Thoracic aorta (tissue), 2 donors: Measurements from ENCODE around the gene RACK1. TPM values are rescaled to one million over a fixed set of nuclear protein-coding genes. Genes with fewer than 3 reads are reported as not detected.

Source experiments
- ATAC-seq: fragments of 150-250 bp; one replicate; pipeline ENCODE4 v1.8.0; 2017; ENCODE audit warnings: low read depth; ENCODE audit not compliant: insufficient number of reproducible peaks, low FRiP score
- DNase-seq: peaks from one replicate; pipeline ENCODE4 v3.0.0-alpha.2; 2020; ENCODE audit warnings: low spot score
- H3K27ac ChIP-seq, 2 donors: fragments of 200-600 bp; sonication (generic); 1 replicate in 1 of 2; 2 replicates in 1 of 2; pipeline ENCODE4 v1.5.1; 2016; ENCODE audit warnings: mild to moderate bottlenecking in 2 of 2, moderate library complexity in 2 of 2
- H3K27me3 ChIP-seq: fragments of 200-600 bp; sonication (generic); replicated peaks from 2 replicates; pipeline ENCODE4 v1.6.0; 2016; ENCODE audit warnings: mild to moderate bottlenecking; ENCODE audit not compliant: insufficient read depth
- H3K36me3 ChIP-seq: fragments of 200-600 bp; sonication (generic); one replicate; pipeline ENCODE4 v1.5.1; 2016
- H3K4me1 ChIP-seq, 2 donors: fragments of 200-600 bp; sonication (generic); 1 replicate in 1 of 2; 2 replicates in 1 of 2; pipeline versions ENCODE4 v1.5.1 to v1.6.0; 2016; ENCODE audit warnings: low read depth in 2 of 2, mild to moderate bottlenecking in 1 of 2; ENCODE audit not compliant: control insufficient read depth in 1 of 2
- H3K4me3 ChIP-seq: fragments of 200-600 bp; sonication (generic); 2 replicates; pipeline ENCODE4 v1.5.1; 2016; ENCODE audit warnings: mild to moderate bottlenecking
- H3K9me3 ChIP-seq: fragments of 200-600 bp; sonication (generic); 2 replicates; pipeline ENCODE4 v1.5.1; 2016
- total RNA-seq, 2 donors: library from RNA; depleted of rRNA; stranded (reverse); fragments of >200 nt; gene quantifications; one replicate each; pipeline versions ENCODE4 v1.1.0 to v1.2.3, GENCODE V29; 2016
- TF ChIP-seq, protein P1 (sequence below): fragments of 200-600 bp; sonication (generic); IDR thresholded peaks from one replicate; pipeline ENCODE4 v1.5.1; 2019; ENCODE audit warnings: antibody characterized with exemption

The RACK1 gene
- total RNA-seq, 2 donors from 2014 or later, result 1,534 to 1,629 TPM

DNA sequence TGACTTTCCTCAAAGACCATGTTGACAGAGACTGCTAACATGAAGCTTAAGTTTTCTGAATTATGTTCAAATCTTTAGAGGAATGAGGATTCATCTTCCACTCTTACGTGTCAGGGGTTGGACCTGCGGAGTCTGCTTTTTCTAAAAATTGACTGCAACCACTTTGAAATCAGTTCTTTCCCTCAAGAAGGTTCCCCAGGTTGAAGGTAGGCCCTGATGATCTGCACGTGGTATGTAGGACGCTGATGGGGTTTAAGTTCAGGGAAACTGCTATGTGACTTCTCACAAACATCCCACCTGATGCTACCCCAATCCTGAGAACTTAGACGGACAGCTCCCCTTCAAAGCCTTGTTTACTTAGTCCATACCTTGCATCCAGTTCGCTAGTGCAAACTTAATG, 7.2 kb downstream of the RACK1 start:
- Histone ChIP-seq H3K4me3 (no peak overlapping the region), H3K27ac (no peak overlapping the region), H3K27me3 (no peaks in the 10 kb centered on the region), H3K36me3 (peaks cover 71% of the 10 kb centered on the region), H3K9me3 (no peaks in the 10 kb centered on the region), H3K4me1 (peaks cover 2 to 10% of the 10 kb centered on the region in 2 donors)
- TF ChIP-seq, protein P1, sequence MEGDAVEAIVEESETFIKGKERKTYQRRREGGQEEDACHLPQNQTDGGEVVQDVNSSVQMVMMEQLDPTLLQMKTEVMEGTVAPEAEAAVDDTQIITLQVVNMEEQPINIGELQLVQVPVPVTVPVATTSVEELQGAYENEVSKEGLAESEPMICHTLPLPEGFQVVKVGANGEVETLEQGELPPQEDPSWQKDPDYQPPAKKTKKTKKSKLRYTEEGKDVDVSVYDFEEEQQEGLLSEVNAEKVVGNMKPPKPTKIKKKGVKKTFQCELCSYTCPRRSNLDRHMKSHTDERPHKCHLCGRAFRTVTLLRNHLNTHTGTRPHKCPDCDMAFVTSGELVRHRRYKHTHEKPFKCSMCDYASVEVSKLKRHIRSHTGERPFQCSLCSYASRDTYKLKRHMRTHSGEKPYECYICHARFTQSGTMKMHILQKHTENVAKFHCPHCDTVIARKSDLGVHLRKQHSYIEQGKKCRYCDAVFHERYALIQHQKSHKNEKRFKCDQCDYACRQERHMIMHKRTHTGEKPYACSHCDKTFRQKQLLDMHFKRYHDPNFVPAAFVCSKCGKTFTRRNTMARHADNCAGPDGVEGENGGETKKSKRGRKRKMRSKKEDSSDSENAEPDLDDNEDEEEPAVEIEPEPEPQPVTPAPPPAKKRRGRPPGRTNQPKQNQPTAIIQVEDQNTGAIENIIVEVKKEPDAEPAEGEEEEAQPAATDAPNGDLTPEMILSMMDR, result no peak
- DNase-seq, result no peak
- ATAC-seq, result no peak

DNA sequence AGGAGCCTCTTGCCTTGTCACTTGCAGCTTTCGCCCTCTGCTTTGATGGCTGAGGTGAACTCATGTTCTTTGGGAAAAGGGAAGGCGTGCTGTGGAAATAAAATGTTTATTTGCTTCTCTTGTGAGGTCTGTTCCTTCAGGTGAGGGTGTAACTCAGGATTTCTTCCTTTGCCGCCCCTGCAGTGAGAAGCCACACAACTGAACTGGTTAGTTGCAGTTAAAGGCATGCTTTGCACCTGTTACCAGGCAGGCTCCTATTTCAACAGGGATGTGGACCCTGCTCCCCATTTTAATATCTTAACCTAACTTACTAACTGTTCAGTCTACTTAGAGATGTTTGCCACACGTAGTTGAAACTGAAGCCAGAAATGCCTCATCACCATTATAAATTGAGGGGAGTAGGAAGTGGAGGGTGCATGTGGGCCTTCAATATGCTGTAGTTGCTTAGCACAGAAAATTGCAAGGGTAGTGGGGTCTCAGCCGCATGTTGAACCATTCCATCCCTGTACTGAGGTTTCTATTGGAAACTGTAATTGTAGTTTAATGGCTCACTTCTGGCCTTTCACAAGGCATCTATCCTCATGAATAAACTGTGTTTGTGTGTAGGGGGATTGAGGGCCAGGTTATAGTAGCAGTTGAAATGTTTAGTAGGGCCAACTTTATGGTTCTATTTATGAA, 7.9 kb downstream of the RACK1 start:
- Histone ChIP-seq H3K27ac (no peak overlapping the region), H3K4me1 (peaks cover 0 to 4% of the 10 kb centered on the region in 2 donors), H3K27me3 (no peaks in the 10 kb centered on the region), H3K9me3 (no peaks in the 10 kb centered on the region), H3K4me3 (no peak overlapping the region), H3K36me3 (peaks cover 67% of the 10 kb centered on the region)
- ATAC-seq, result no peak
- DNase-seq, result no peak
- TF ChIP-seq, protein P1, result no peak

DNA sequence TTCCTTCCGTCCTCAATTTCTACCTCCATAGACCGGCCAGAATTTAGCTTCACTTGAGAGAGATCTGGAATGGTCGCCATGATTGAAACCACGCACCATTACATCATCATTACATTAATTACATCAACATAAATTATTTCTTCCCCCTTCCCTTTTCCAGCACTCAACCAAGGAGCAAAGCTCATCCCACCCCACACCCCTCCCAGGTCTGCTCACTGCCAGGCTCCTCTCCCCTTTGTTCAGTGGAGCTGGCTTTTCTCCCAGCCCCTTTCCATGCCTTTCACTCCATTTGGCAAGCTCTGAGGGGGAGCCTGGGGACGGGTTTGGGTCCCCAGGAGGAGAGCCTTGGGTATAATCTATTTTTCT, 8.4 kb downstream of the RACK1 start:
- Histone ChIP-seq H3K36me3 (peaks cover 64% of the 10 kb centered on the region), H3K4me3 (no peak overlapping the region), H3K27ac (no peak overlapping the region), H3K4me1 (no peaks in the 10 kb centered on the region), H3K27me3 (no peaks in the 10 kb centered on the region), H3K9me3 (no peaks in the 10 kb centered on the region)
- no peak for ATAC-seq
- no peak for DNase-seq
- TF ChIP-seq, protein P1, result no peak

DNA sequence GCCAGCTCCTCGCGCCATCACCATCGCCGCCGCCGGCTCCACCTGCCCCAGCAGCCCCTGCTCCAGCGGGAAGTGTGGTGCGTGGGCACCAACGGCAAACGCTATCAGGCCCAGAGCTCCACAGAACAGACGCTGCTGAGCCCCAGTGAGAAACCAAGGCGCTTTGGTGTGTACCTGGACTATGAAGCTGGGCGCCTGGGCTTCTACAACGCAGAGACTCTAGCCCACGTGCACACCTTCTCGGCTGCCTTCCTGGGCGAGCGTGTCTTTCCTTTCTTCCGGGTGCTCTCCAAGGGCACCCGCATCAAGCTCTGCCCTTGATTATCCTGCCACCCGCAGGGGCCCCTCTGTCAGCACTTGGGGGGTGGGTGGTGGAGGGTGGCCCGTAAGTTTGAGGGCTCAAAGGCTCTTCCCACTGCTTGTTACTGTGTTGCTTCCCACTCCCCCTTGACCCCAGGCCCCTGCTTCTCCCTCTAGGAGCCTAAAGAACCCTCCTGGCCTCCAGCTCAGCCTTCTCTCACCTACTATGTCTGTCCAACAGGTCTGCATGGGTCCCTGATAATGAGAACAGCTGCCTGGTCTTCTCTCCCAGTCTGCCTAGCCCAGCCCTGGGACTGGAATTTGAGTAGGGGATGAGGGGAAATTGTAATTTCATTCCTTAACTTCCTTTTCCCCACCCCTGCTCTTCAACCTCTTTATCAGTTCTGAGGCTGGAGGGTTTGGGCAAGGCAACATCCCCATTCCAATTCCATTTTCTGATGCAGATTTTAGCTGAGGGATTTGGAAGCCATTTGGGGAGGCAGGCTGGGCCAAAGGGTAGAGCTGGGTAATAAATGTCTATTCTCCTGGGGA, 9.0 kb downstream of the RACK1 start:
- no peaks in the 10 kb centered on the region for H3K27me3 ChIP-seq
- TF ChIP-seq, protein P1, result no peak
- no peaks in the 10 kb centered on the region for H3K9me3 ChIP-seq
- no peak overlapping the region for H3K27ac ChIP-seq
- H3K4me3 ChIP-seq, result no peak overlapping the region
- DNase-seq (no peak), ATAC-seq (no peak)
- H3K36me3 ChIP-seq, result peaks cover 64% of the 10 kb centered on the region
- no peaks in the 10 kb centered on the region for H3K4me1 ChIP-seq

DNA sequence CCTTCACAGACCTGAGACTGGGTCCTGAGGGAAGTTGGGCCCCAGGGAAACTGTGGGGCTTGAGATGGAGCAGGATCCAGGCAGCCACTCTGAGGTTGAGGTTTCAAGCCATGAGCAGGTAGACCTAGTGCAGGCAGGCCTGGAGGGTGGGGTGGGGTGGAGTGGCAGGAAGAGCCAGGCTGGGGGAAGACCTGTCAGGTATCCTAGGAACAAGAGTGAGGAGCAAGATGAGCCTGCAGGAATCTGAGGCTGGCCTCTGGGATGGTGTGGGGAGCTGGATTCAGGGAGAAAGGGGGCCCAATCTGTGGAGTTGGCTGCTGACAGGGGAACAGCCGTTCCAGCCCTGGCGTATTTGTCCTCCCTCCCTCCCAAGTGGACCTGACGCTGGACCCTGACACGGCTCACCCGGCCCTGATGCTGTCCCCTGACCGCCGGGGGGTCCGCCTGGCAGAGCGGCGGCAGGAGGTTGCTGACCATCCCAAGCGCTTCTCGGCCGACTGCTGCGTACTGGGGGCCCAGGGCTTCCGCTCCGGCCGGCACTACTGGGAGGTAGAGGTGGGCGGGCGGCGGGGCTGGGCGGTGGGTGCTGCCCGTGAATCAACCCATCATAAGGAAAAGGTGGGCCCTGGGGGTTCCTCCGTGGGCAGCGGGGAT, 9.8 kb downstream of the RACK1 start:
- Histone ChIP-seq H3K27ac (no peak overlapping the region), H3K4me3 (no peak overlapping the region), H3K9me3 (no peaks in the 10 kb centered on the region), H3K27me3 (no peaks in the 10 kb centered on the region), H3K36me3 (peaks cover 61% of the 10 kb centered on the region), H3K4me1 (no peaks in the 10 kb centered on the region)
- TF ChIP-seq, protein P1, result no peak
- ATAC-seq (no peak), DNase-seq (no peak)
